Activated naive CD4-positive, alpha-beta T cell treated with anti-CD3 and anti-CD28 coated beads for 36 hours (primary cell): ENCODE data around the gene PHLDA3. TPM values are rescaled to one million over a fixed set of nuclear protein-coding genes. Genes with fewer than 3 reads are reported as not detected.

Experiments used
- CTCF ChIA-PET: fragments of 350-600 bp; sonication (Branson Sonifier 250); formaldehyde crosslinking; loops from one replicate; lab custom pipeline; 2021; ENCODE audit warnings: antibody characterized with exemption; lab: Charles Lee
- DNase-seq: peaks from one replicate; pipeline ENCODE4 v3.0.0-alpha.2; 2020
- H3K27ac Mint-ChIP-seq: one replicate; pipeline ENCODE4 v1.8.0; 2021; ENCODE audit warnings: mild to moderate bottlenecking, mixed read lengths
- H3K27me3 Mint-ChIP-seq: one replicate; pipeline ENCODE4 v1.8.0; 2021; ENCODE audit warnings: low read depth, mixed read lengths
- H3K36me3 Mint-ChIP-seq: one replicate; pipeline ENCODE4 v1.8.0; 2021; ENCODE audit warnings: low read depth, mixed read lengths
- H3K4me1 Mint-ChIP-seq: one replicate; pipeline ENCODE4 v1.8.0; 2021; ENCODE audit warnings: low read depth, mixed read lengths
- H3K4me3 Mint-ChIP-seq: one replicate; pipeline ENCODE4 v1.8.0; 2021; ENCODE audit warnings: mild to moderate bottlenecking, moderate library complexity, mixed read lengths
- H3K9me3 Mint-ChIP-seq: one replicate; pipeline ENCODE4 v1.8.0; 2021; ENCODE audit warnings: mixed read lengths
- intact Hi-C: fragments of 100-400 bp; cut with micrococcal nuclease; formaldehyde crosslinking; loops from one replicate; pipeline ENCODE4 v1.15.1; 2023
- total RNA-seq, 2 experiments: library from RNA; stranded (reverse); gene quantifications; one replicate each; pipeline ENCODE4 v1.2.3, GENCODE V29; 2021

Gene PHLDA3
- total RNA-seq, 2 experiments from 2014 or later = 19.5 TPM

- Mint-ChIP-seq H3K4me3 (no peak overlapping the region), H3K4me1 (peaks cover 11% of the 10 kb centered on the region), H3K27ac (no peak overlapping the region), H3K9me3 (no peaks in the 10 kb centered on the region), H3K27me3 (peaks cover 8% of the 10 kb centered on the region), H3K36me3 (no peaks in the 10 kb centered on the region)
- intact Hi-C loops = no loop called here
- CTCF ChIA-PET = interaction anchor here (0.6 kb wide), 1 partner anchor 22 kb away, joined by 3 read pairs; no protein-coding TSS in a partner anchor
- no peak for DNase-seq
Measured at GRCh38 chr1:201457508-201457960, 11.5 kb downstream of the PHLDA3 start.

GRCh38 chr1:201456499-201457309 lies 12.3 kb downstream of the PHLDA3 start:
- H3K4me3 Mint-ChIP-seq = no peak overlapping the region
- H3K36me3 Mint-ChIP-seq = no peaks in the 10 kb centered on the region
- CTCF ChIA-PET = interaction anchor here (0.6 to 2.1 kb wide), 4 partner anchors 21 to 56 kb away, joined by 3 to 6 read pairs (median 3); no protein-coding TSS in a partner anchor
- intact Hi-C loops = no loop called here
- no peak for DNase-seq
- no peaks in the 10 kb centered on the region for H3K9me3 Mint-ChIP-seq
- peaks cover 14% of the 10 kb centered on the region for H3K27me3 Mint-ChIP-seq
- no peak overlapping the region for H3K27ac Mint-ChIP-seq
- H3K4me1 Mint-ChIP-seq = peaks cover 11% of the 10 kb centered on the region

- CTCF ChIA-PET = interaction anchor here (0.7 to 2.1 kb wide), 3 partner anchors 20 to 58 kb away, joined by 3 to 6 read pairs (median 4); no protein-coding TSS in a partner anchor
- no peak overlapping the region for H3K4me3 Mint-ChIP-seq
- no peaks in the 10 kb centered on the region for H3K9me3 Mint-ChIP-seq
Measured at GRCh38 chr1:201455098-201455497, 13.9 kb downstream of the PHLDA3 start.

GRCh38 chr1:201454608-201455007 lies 14.4 kb downstream of the PHLDA3 start:
- H3K36me3 Mint-ChIP-seq = no peaks in the 10 kb centered on the region
- H3K27ac Mint-ChIP-seq = no peak overlapping the region
- CTCF ChIA-PET = interaction anchor here (1.3 to 2.1 kb wide), 2 partner anchors 27 to 58 kb away, joined by 4 to 6 read pairs; no protein-coding TSS in a partner anchor
- H3K9me3 Mint-ChIP-seq = no peaks in the 10 kb centered on the region
- no peak for DNase-seq
- peaks cover 20% of the 10 kb centered on the region for H3K27me3 Mint-ChIP-seq
- intact Hi-C loops = loop anchor here (1.0 to 5.0 kb wide), 3 partner anchors 15 to 437 kb away; partner anchors contain the start of genes CSRP1 and PHLDA3
- no peak overlapping the region for H3K4me3 Mint-ChIP-seq
- H3K4me1 Mint-ChIP-seq = peaks cover 13% of the 10 kb centered on the region

More at GRCh38 chr1:201455098-201455497, 13.9 kb downstream of the PHLDA3 start:
- no peaks in the 10 kb centered on the region for H3K36me3 Mint-ChIP-seq
- DNase-seq = no peak
- H3K27me3 Mint-ChIP-seq = peaks cover 17% of the 10 kb centered on the region
- no peak overlapping the region for H3K27ac Mint-ChIP-seq
- peaks cover 13% of the 10 kb centered on the region for H3K4me1 Mint-ChIP-seq
- intact Hi-C loops = loop anchor here (2.0 kb wide), 1 partner anchor 52 kb away; the partner anchor contains the start of gene CSRP1

- Mint-ChIP-seq H3K36me3 (no peaks in the 10 kb centered on the region), H3K4me1 (peaks cover 17% of the 10 kb centered on the region), H3K27ac (no peak overlapping the region), H3K9me3 (no peaks in the 10 kb centered on the region), H3K27me3 (peaks cover 25% of the 10 kb centered on the region), H3K4me3 (no peak overlapping the region)
- CTCF ChIA-PET = no interaction called here
- intact Hi-C loops = loop anchor here (5.0 kb wide), 1 partner anchor 436 kb away; no protein-coding TSS in a partner anchor
- DNase-seq = no peak
Measured at GRCh38 chr1:201452866-201453265, 16.1 kb downstream of the PHLDA3 start.

- peaks cover 17% of the 10 kb centered on the region for H3K4me1 Mint-ChIP-seq
- DNase-seq = no peak
- H3K36me3 Mint-ChIP-seq = no peaks in the 10 kb centered on the region
- CTCF ChIA-PET = interaction anchor here (1.2 to 7.8 kb wide), 4 partner anchors 8 to 62 kb away, joined by 3 to 121 read pairs (median 45); no protein-coding TSS in a partner anchor
- H3K4me3 Mint-ChIP-seq = no peak overlapping the region
- H3K27me3 Mint-ChIP-seq = peaks cover 28% of the 10 kb centered on the region
- no peak overlapping the region for H3K27ac Mint-ChIP-seq
- H3K9me3 Mint-ChIP-seq = no peaks in the 10 kb centered on the region
- intact Hi-C loops = loop anchor here (5.0 kb wide), 1 partner anchor 434 kb away; no protein-coding TSS in a partner anchor
Measured at GRCh38 chr1:201450721-201451291, 18.2 kb downstream of the PHLDA3 start.

- no peaks in the 10 kb centered on the region for H3K36me3 Mint-ChIP-seq
- H3K4me1 Mint-ChIP-seq = peaks cover 9% of the 10 kb centered on the region
- no peak for DNase-seq
- H3K27ac Mint-ChIP-seq = no peak overlapping the region
- H3K4me3 Mint-ChIP-seq = no peak overlapping the region
- H3K27me3 Mint-ChIP-seq = peaks cover 25% of the 10 kb centered on the region
- H3K9me3 Mint-ChIP-seq = no peaks in the 10 kb centered on the region
- intact Hi-C loops = loop anchor here (1.0 to 5.0 kb wide), 4 partner anchors 20 to 253 kb away; partner anchors contain the start of gene PHLDA3
- CTCF ChIA-PET = interaction anchor here (1.4 to 7.8 kb wide), 9 partner anchors 13 to 64 kb away, joined by 3 to 121 read pairs (median 13); partner anchors contain the start of genes CSRP1 and PHLDA3
Measured at GRCh38 chr1:201448990-201449389, 20.0 kb downstream of the PHLDA3 start.

GRCh38 chr1:201447903-201448871 lies 20.8 kb downstream of the PHLDA3 start:
- peak; percentile 81 for DNase-seq
- no peaks in the 10 kb centered on the region for H3K9me3 Mint-ChIP-seq
- H3K36me3 Mint-ChIP-seq = no peaks in the 10 kb centered on the region
- intact Hi-C loops = loop anchor here (1.0 to 5.0 kb wide), 4 partner anchors 21 to 254 kb away; partner anchors contain the start of gene PHLDA3
- H3K4me1 Mint-ChIP-seq = peaks cover 6% of the 10 kb centered on the region
- CTCF ChIA-PET = interaction anchor here (0.6 to 7.8 kb wide), 17 partner anchors 11 to 260 kb away, joined by 3 to 121 read pairs (median 5); partner anchors contain the start of genes CSRP1 and PHLDA3
- H3K4me3 Mint-ChIP-seq = no peak overlapping the region
- no peak overlapping the region for H3K27ac Mint-ChIP-seq
- peaks cover 24% of the 10 kb centered on the region for H3K27me3 Mint-ChIP-seq

GRCh38 chr1:201445310-201445709 lies 23.7 kb downstream of the PHLDA3 start:
- no peak for DNase-seq
- Mint-ChIP-seq H3K27ac (no peak overlapping the region), H3K27me3 (peaks cover 12% of the 10 kb centered on the region), H3K9me3 (no peaks in the 10 kb centered on the region), H3K4me1 (peaks cover 4% of the 10 kb centered on the region), H3K36me3 (no peaks in the 10 kb centered on the region), H3K4me3 (no peak overlapping the region)
- intact Hi-C loops = loop anchor here (5.0 kb wide), 1 partner anchor 257 kb away; no protein-coding TSS in a partner anchor
- CTCF ChIA-PET = interaction anchor here (1.0 to 7.8 kb wide), 4 partner anchors 10 to 264 kb away, joined by 3 to 121 read pairs (median 63); no protein-coding TSS in a partner anchor

GRCh38 chr1:201444792-201445191 lies 24.2 kb downstream of the PHLDA3 start:
- CTCF ChIA-PET = interaction anchor here (1.0 to 7.8 kb wide), 4 partner anchors 9 to 264 kb away, joined by 3 to 121 read pairs (median 63); no protein-coding TSS in a partner anchor
- DNase-seq = no peak
- H3K4me1 Mint-ChIP-seq = peaks cover 4% of the 10 kb centered on the region
- no peak overlapping the region for H3K4me3 Mint-ChIP-seq
- intact Hi-C loops = loop anchor here (5.0 kb wide), 1 partner anchor 258 kb away; no protein-coding TSS in a partner anchor
- no peak overlapping the region for H3K27ac Mint-ChIP-seq
- H3K27me3 Mint-ChIP-seq = peaks cover 9% of the 10 kb centered on the region
- H3K9me3 Mint-ChIP-seq = no peaks in the 10 kb centered on the region
- H3K36me3 Mint-ChIP-seq = no peaks in the 10 kb centered on the region

GRCh38 chr1:201443747-201444146 lies 25.2 kb downstream of the PHLDA3 start:
- Mint-ChIP-seq H3K27me3 (peaks cover 7% of the 10 kb centered on the region), H3K9me3 (no peaks in the 10 kb centered on the region), H3K4me1 (peaks cover 4% of the 10 kb centered on the region), H3K27ac (no peak overlapping the region), H3K4me3 (no peak overlapping the region), H3K36me3 (no peaks in the 10 kb centered on the region)
- intact Hi-C loops = no loop called here
- CTCF ChIA-PET = interaction anchor here (7.3 kb wide), 1 partner anchor 69 kb away, joined by 121 read pairs; no protein-coding TSS in a partner anchor
- DNase-seq = no peak
